ENCODE results near the gene ATXN7L1. TPM values are rescaled to one million over a fixed set of nuclear protein-coding genes. Genes with fewer than 3 reads are reported as not detected.

Gene ATXN7L1
- total RNA-seq, 1 experiment from 2014 or later: 24.3 TPM

DNA sequence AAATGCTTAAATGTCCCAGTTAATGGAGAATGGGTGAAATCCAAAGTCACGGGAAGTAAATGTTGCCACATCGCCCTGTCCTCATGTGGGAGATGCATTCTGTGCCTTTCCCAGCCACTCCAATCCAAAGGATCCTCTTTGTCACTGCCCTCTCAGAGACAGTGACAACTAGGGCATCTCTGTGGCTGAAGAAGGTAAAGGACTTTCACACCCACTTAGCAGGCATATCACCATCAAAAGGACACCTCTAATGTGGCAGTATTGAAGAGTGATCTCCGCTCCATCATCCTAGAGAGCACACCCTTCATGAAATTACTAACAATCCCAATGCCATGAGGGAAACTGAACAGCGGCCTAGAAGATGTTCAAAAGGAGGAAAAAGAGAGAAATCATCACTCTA lies 13.6 kb downstream of the ATXN7L1 start:
- H3K4me2 ChIP-seq (ENCODE audit: insufficient read depth, insufficient read length, low read length): no peak overlapping the region
- Mint-ChIP-seq H3K4me1 (peaks cover 36 to 37% of the 10 kb centered on the region in 2 experiments), H3K27ac (peak overlapping the region in 1 of 3 experiments; percentile 71; a peak in 1 of 7 replicates), H3K9me3 (no peaks in the 10 kb centered on the region), H3K36me3 (ENCODE audit: insufficient read depth in 1 of 3, low read depth in 3 of 3) (peaks cover 5 to 11% (median 11%) of the 10 kb centered on the region in 3 experiments; a peak in 5 of 7 replicates), H3K27me3 (ENCODE audit: low read depth) (no peaks in the 10 kb centered on the region), H3K4me3 (no peak overlapping the region)
- no peak overlapping the region for H3K4ac ChIP-seq (ENCODE audit: low read depth, low read length)
- H2BK120ac ChIP-seq (ENCODE audit: low read depth, low read length, poor library complexity, severe bottlenecking): no peak overlapping the region
- H2AK5ac ChIP-seq (ENCODE audit: insufficient read length, low read length): no peak overlapping the region
- H4K20me1 ChIP-seq (ENCODE audit: control insufficient read depth, insufficient read depth, insufficient read length): no peaks in the 10 kb centered on the region
- H2BK5ac ChIP-seq (ENCODE audit: insufficient read length, low read length): no peak overlapping the region
- DNase-seq: no peak
- peaks cover 3% of the 10 kb centered on the region for H3K79me1 ChIP-seq (ENCODE audit: insufficient read depth, low read depth, low read length, poor library complexity, severe bottlenecking)
- H3K18ac ChIP-seq (ENCODE audit: insufficient read length, low read depth, low read length): no peak overlapping the region
- H3K27me3 ChIP-seq (ENCODE audit: insufficient read depth, low read length): no peaks in the 10 kb centered on the region
- no peaks in the 10 kb centered on the region for H3K23me2 ChIP-seq (ENCODE audit: insufficient read length, low read depth, low read length, poor library complexity, severe bottlenecking)
- no peak overlapping the region for H2BK20ac ChIP-seq (ENCODE audit: low read depth, low read length, poor library complexity, severe bottlenecking)
- no peak for TF ChIP-seq CTCF (conservative IDR thresholded peaks at IDR 0.05)
- no peak overlapping the region for H3T11ph ChIP-seq (ENCODE audit: low read length)
- H3K23ac ChIP-seq (ENCODE audit: insufficient read length, low read depth, low read length): no peak overlapping the region
- no peak overlapping the region for H3K9ac ChIP-seq (ENCODE audit: extremely low read depth, insufficient read length, low read length)
- H2AFZ ChIP-seq (ENCODE audit: low read length): no peak overlapping the region
- H3K56ac ChIP-seq (ENCODE audit: insufficient read length, low read depth, low read length): no peak overlapping the region
- peaks cover 10% of the 10 kb centered on the region; the same call in 1 of the 2 replicates for H3K4me1 ChIP-seq (ENCODE audit: insufficient read depth, low read length)
- H4K91ac ChIP-seq (ENCODE audit: insufficient read length, low read depth, low read length): no peak overlapping the region
- peaks cover 4% of the 10 kb centered on the region; the same call in 1 of the 2 replicates for H3K79me2 ChIP-seq (ENCODE audit: insufficient read depth, low read length)
- H2BK12ac ChIP-seq (ENCODE audit: insufficient read length, low read depth, low read length): no peak overlapping the region
- no CpG with 5 or more reads among the region's 4 CpGs for WGBS (ENCODE audit: extremely low coverage, insufficient read length, low lambda C conversion rate)
- no peak overlapping the region for H3K14ac ChIP-seq (ENCODE audit: insufficient read depth, low read length)
- no peak overlapping the region for H2BK15ac ChIP-seq (ENCODE audit: low read depth, low read length)
- no peak overlapping the region for H4K8ac ChIP-seq (replicated peaks; ENCODE audit: insufficient read length, low read depth, low read length)
- no peaks in the 10 kb centered on the region for H3K9me3 ChIP-seq (ENCODE audit: control insufficient read depth, low read depth, low read length)
- H3K27ac ChIP-seq (ENCODE audit: insufficient read length, low read depth, low read length): no peak overlapping the region
- H4K5ac ChIP-seq (ENCODE audit: insufficient read length, low read depth, low read length): no peak overlapping the region
